GM12865 (cell line): ENCODE measurements around the gene KATNAL1.
A peak's percentile ranks its signal among the peaks of the same experiment; 100 is the strongest.

Experiments used
- DNase-seq: peaks from one replicate; pipeline ENCODE4 v3.0.0; 2010; ENCODE audit warnings: low read depth
- H3K4me3 ChIP-seq: 2 replicates; pipeline ENCODE4 v1.5.1; 2011; ENCODE audit warnings: mild to moderate bottlenecking, low read depth, low read length, control low read depth
- CTCF ChIP-seq: IDR thresholded peaks from 2 replicates; pipeline ENCODE4 v1.5.1; 2011; ENCODE audit warnings: low read length, control low read depth, low read depth, inconsistent platforms; ENCODE audit not compliant: insufficient read depth; ENCODE audit errors: missing control alignments

The KATNAL1 gene

GRCh38 chr13:30321256-30321655, 13.9 kb upstream of the KATNAL1 start:
- TF ChIP-seq CTCF = no peak
- no peak for DNase-seq
- H3K4me3 ChIP-seq = no peak overlapping the region

- no peak for TF ChIP-seq CTCF
- DNase-seq = no peak
Observed at GRCh38 chr13:30319655-30320054, 12.3 kb upstream of the KATNAL1 start.

GRCh38 chr13:30319130-30319529, 11.8 kb upstream of the KATNAL1 start:
- TF ChIP-seq CTCF = no peak
- H3K4me3 ChIP-seq = no peak overlapping the region
- DNase-seq = no peak

More at GRCh38 chr13:30319655-30320054, 12.3 kb upstream of the KATNAL1 start:
- H3K4me3 ChIP-seq = no peak overlapping the region

GRCh38 chr13:30318026-30318425, 10.7 kb upstream of the KATNAL1 start:
- TF ChIP-seq CTCF = no peak
- no peak for DNase-seq
- H3K4me3 ChIP-seq = no peak overlapping the region

DNA sequence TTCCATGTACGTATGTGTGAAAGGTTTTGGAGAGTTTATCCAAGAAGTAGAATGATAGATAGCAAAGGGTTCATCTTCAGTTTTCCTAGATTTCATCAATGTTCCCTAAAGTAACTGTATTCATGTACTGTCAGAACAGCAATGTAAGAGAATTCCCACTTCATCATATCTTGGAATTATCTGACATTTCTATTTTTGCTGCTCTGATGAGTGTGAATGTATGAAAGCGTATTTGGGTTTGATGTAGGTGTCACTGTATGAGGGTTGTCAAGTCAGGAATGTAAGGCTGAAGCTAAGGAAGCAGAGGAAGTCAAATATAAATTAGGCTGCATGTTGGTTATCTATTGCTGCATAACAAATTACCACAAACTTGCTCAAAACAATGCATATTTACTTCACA, 7.2 kb upstream of the KATNAL1 start:
- TF ChIP-seq CTCF = no peak
- no peak for DNase-seq
- H3K4me3 ChIP-seq = no peak overlapping the region

DNA sequence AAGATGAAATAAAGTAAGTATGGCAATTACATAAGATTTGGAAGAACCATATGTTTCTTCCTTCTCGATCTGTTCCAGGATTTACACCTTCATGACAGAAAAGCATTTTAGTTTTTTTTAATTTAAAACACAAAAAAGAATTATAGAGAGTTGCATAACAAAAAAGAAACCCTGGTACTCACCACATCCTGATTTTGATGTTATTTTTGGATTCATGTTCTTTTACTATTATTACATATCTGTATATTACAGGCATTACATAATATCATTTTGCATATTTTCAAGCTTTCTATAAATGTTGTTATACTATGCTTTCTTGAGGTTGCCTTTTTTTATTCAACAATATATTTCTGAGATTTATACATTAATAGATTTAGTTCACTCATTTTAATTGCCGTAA, 6.7 kb upstream of the KATNAL1 start:
- no peak overlapping the region for H3K4me3 ChIP-seq
- DNase-seq = no peak
- TF ChIP-seq CTCF = no peak

- no peak overlapping the region for H3K4me3 ChIP-seq
- DNase-seq = peak; percentile 19
- no peak for TF ChIP-seq CTCF
Observed at GRCh38 chr13:30313311-30313710, 6.0 kb upstream of the KATNAL1 start.
